Right cardiac atrium (tissue), 5 donors: ENCODE results near the gene CENPX. TPM values are rescaled to one million over a fixed set of nuclear protein-coding genes. Genes with fewer than 3 reads are reported as not detected.

Experiments
- ATAC-seq, 2 donors: fragments of 200-7000 bp; cut with Tn5 transposase; one replicate each; pipeline versions ENCODE4 v1.8.0 to v1.9.1; 2020; ENCODE audit warnings: moderate library complexity in 2 of 2, mild to moderate bottlenecking in 1 of 2
- DNase-seq, 3 donors: peaks; one replicate each; pipeline ENCODE4 v3.0.0-alpha.2; 2020
- H3K27ac ChIP-seq: one replicate; pipeline ENCODE4 v1.5.1; 2013; ENCODE audit warnings: mild to moderate bottlenecking, low read length, control low read depth, moderate library complexity
- H3K27me3 ChIP-seq: one replicate; pipeline ENCODE4 v1.6.1; 2013; ENCODE audit not compliant: control insufficient read depth, insufficient read depth
- H3K4me1 ChIP-seq: one replicate; pipeline ENCODE4 v1.6.1; 2013; ENCODE audit warnings: low read length; ENCODE audit not compliant: control insufficient read depth, insufficient read depth
- H3K4me3 ChIP-seq: one replicate; pipeline ENCODE4 v1.5.1; 2013; ENCODE audit warnings: low read length, control low read depth
- H3K9me3 ChIP-seq: one replicate; pipeline ENCODE4 v1.6.1; 2013; ENCODE audit warnings: low read length; ENCODE audit not compliant: control insufficient read depth
- WGBS: extraction: QIAGEN DNeasy Blood & Tissue Kit; methylation state at CpG from one replicate; pipeline ENCODE4 v1.1.7; 2013; 5-methylcytosine and 5-hydroxymethylcytosine counted together
- intact Hi-C, 4 donors: fragments of 100-400 bp; cut with DNase I; formaldehyde crosslinking; loops; one replicate each; pipeline versions ENCODE4 v1.11.0 to v1.14.0; 2022 to 2023
- polyA plus RNA-seq: library from polyadenylated mRNA; stranded (reverse); fragments of 200-250 nt; gene quantifications from one replicate; pipeline ENCODE4 v1.2.3, GENCODE V29; 2013
- total RNA-seq, 4 donors: library from RNA; stranded (reverse); fragmentation: NEBNext Ultra II Directional; extraction: Animal tissue kit (Norgen Biotek cat#: 25700); gene quantifications; one replicate each; pipeline ENCODE4 v1.2.1, GENCODE V29; 2021
- donor health status: healthy with polysubstance abuse.
- donor health status: DM: no; HTN: yes; CAD: no.
- donor health status: DM: no; HTN: no; CAD: no.
- donor health status: DM: no; HTN: yes; CAD: no; lungs with severe emphysema.
- donor health status: DM: yes; HTN: yes; CAD: no.

Gene CENPX
- total and polyA plus RNA-seq, 5 donors: 20.1 to 31.2 (median 27.9) TPM

GRCh38 chr17:81978524-81979298 lies 44.0 kb downstream of the CENPX start:
- H3K27ac ChIP-seq: no peak overlapping the region
- intact Hi-C loops: no loop called here
- 91% methylated on average over 27 of the region's 27 CpGs for WGBS

DNA sequence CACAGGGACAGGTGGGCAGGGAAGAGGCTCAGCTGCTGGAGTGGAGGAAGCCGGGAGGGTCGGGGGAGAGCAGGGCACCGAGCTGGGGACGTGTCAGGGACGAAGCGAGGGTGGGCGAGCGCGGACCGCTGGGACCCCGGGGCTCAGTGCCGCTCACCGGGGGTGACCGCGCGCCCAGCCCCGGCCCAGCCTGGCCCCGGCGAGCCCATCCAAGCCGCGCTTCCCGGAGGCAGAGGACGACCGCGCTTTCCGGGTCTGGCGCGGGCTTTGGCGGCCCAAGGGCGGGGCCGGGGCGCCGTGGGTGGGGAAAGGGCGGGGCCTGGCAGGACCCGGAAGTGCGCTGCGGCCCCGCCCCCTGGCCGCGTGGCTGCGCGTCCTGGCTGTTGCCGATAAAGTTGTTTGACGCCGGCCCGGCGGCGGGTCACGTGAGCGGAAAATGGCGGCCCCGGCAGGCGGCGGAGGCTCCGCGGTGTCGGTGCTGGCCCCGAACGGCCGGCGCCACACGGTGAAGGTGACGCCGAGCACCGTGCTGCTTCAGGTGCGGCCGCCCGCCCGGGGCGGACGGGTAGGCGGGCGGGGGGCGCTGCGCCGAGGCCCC lies 45.4 kb downstream of the CENPX start, which contains the start of gene ASPSCR1:
ASPSCR1 (plus strand) TSS at position 419 of the 598 bp plus-strand sequence; CDS start at position 437, 18 bp downstream.
- intact Hi-C loops: no loop called here
- under 1% methylated on average over 76 of the region's 76 CpGs for WGBS
- Histone ChIP-seq H3K4me3 (peak within 1 kb of the TSS; percentile 78), H3K4me1 (no peaks in the 10 kb centered on the region), H3K9me3 (no peaks in the 10 kb centered on the region), H3K27me3 (no peaks in the 10 kb centered on the region), H3K27ac (peak within 1 kb of the TSS; percentile 65)
- ATAC-seq (peak; percentile 97 to 98), DNase-seq (peak; percentile 93 to 97 (median 97))

More at GRCh38 chr17:81978524-81979298, 44.0 kb downstream of the CENPX start:
- Histone ChIP-seq H3K4me3 (no peak overlapping the region), H3K4me1 (no peaks in the 10 kb centered on the region), H3K9me3 (no peaks in the 10 kb centered on the region), H3K27me3 (no peaks in the 10 kb centered on the region)
- no peak for ATAC-seq
- no peak for DNase-seq

DNA sequence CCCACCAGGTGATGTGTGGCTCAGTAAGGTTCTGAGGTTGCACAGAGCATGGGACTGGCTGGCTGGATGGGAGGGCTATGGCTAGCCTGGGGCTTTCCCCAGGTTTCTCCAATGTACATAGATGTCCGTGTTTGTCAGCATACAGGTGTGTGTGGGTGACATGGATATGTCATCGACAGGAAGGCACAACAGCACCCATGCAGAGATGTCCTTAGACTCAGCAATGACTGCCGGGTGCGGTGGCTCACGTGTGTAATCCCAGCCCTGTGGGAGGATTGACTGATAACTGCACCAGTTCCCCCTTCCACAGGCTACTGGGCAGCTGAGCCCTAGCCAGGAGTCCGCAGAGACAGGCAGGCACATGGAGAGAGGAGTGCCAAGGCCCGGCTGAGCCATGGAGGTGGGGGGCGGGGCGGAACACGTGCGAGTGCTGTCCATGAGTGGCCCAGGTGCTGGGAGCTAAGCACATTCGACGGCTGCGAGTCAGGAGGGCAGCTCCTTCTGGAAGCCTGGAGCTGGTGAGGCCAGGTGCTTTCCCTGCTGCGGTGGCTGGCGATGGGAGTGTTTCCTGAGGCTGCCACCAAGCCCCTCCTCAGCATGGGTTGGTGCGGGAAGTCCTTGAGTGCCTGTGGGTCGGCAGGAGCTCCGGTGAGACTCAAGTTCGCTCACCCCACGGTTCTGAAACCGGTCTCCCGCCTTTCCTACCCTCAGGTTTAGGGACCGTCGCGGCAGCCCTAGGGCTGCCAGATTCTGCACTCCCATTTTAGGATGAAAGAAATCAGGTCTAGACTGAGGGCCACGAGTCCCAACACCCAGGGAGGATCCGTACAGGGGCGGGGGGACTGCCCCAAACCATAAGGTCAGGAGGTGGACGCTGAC lies 46.1 kb downstream of the CENPX start:
- peak overlapping the region; percentile 78 for H3K4me3 ChIP-seq
- no peaks in the 10 kb centered on the region for H3K9me3 ChIP-seq
- H3K27ac ChIP-seq: no peak overlapping the region
- 26% methylated on average over 30 of the region's 30 CpGs for WGBS
- intact Hi-C loops: no loop called here
- ATAC-seq: peak; percentile 4 to 25
- H3K27me3 ChIP-seq: no peaks in the 10 kb centered on the region
- no peaks in the 10 kb centered on the region for H3K4me1 ChIP-seq
- peak in 1 of 3 donors; percentile 73 for DNase-seq

DNA sequence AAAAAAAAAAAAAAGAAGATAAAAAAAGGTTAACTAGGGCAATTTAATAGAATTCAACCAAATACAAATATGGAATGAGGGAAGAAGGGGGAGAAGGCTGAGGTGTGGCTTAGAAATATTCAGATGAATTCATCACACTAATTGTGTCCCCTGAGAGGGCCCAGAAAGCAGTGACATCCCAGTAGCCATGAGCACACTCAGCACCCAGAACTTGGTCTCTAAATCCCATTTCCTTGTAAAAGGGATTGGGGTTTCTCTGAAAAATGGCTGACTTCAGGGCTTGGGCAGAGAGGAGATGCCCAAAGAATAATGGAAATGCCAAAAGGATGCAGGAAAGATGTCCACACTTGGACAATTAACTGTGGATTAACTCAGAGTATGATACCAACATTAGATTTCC lies 49.2 kb downstream of the CENPX start:
- H3K4me3 ChIP-seq: no peak overlapping the region
- no peaks in the 10 kb centered on the region for H3K4me1 ChIP-seq
- intact Hi-C loops: no loop called here
- DNase-seq: no peak
- H3K27me3 ChIP-seq: no peaks in the 10 kb centered on the region
- no peak overlapping the region for H3K27ac ChIP-seq
- no peak for ATAC-seq
- no peaks in the 10 kb centered on the region for H3K9me3 ChIP-seq

DNA sequence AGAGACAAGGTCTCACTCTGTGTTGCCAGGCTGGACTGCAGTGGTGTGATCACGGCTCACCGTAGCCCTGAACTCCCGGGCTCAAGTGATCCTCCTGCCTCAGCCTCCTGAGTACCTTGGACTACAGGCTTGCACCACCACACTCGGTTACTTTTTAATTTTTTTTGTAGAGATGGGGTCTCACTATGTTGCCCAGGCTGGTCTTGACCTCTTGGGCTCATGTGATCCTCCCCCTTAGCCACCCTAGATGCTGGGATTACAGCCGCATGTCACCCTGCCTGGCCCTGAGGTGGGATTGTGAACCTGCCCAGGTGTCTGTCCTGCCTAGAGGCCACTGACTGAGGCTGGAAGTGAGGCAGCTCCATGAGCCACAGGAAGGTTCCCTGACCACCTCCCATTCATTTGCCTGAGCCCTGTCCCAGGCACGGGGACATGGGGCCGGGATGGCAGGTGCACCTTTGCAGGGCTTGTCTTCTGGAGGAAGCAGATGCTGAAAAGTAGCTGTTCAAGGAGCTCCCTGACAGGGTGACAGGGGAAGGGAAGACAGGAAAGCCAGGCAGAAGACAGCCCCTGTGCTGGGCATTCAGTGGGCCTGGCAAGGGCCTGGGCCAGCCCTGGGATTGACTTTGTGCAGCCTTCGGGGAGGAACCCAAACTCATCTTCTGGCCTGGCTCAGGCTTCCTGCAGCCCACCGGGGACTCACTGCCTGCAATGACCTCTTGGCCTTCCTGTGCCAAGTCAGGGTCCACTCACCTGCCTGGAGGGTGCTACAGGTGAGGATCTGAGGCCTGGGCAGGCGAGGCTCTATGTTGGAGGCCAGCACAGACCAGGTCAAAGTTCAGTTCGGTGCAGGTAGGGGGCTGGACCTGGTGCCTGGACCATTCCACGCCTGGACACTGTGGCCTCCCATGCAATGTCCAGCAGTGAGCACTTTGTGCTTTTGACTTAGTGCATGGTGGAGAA lies 53.5 kb downstream of the CENPX start:
- no peak for DNase-seq
- Histone ChIP-seq H3K27ac (no peak overlapping the region), H3K9me3 (no peaks in the 10 kb centered on the region), H3K4me1 (no peaks in the 10 kb centered on the region), H3K4me3 (no peak overlapping the region), H3K27me3 (no peaks in the 10 kb centered on the region)
- intact Hi-C loops: no loop called here
- 87% methylated on average over 12 of the region's 12 CpGs for WGBS
- ATAC-seq: no peak

Other genes with a start within 250 kb of the CENPX start
- not detected for gene GCGR, start 218.7 kb downstream of the CENPX start, total RNA-seq
- not detected for gene GCGR, start 218.7 kb downstream of the CENPX start, polyA plus RNA-seq
- gene MCRIP1, start 189.6 kb downstream of the CENPX start, total RNA-seq: 100 to 1,000 TPM in 2 of 4 donors, 10 to 100 TPM in 2; 88.1 to 120 (median 96.5) TPM
- 146 TPM for gene MCRIP1, start 189.6 kb downstream of the CENPX start, polyA plus RNA-seq
- under 1 TPM in 1 of 4 donors, not detected in 3; 0.85 TPM for gene PPP1R27, start 187.8 kb downstream of the CENPX start, total RNA-seq
- gene PPP1R27, start 187.8 kb downstream of the CENPX start, polyA plus RNA-seq: not detected
- 100 to 1,000 TPM; 272 to 375 (median 350) TPM for gene P4HB, start 162.3 kb downstream of the CENPX start, total RNA-seq
- gene P4HB, start 162.3 kb downstream of the CENPX start, polyA plus RNA-seq: 278 TPM
- gene ARHGDIA, start 151.5 kb downstream of the CENPX start, total RNA-seq: 100 to 1,000 TPM; 113 to 217 (median 142) TPM
- 101 TPM for gene ARHGDIA, start 151.5 kb downstream of the CENPX start, polyA plus RNA-seq
- 10 to 100 TPM; 32.5 to 46.2 (median 39.1) TPM for gene ALYREF, start 131.3 kb downstream of the CENPX start, total RNA-seq
- gene ALYREF, start 131.3 kb downstream of the CENPX start, polyA plus RNA-seq: 18.9 TPM
- gene ANAPC11, start 131.2 kb downstream of the CENPX start, total RNA-seq: 100 to 1,000 TPM; 135 to 167 (median 148) TPM
- 338 TPM for gene ANAPC11, start 131.2 kb downstream of the CENPX start, polyA plus RNA-seq
- gene NPB, start 120.6 kb downstream of the CENPX start, total RNA-seq: under 1 TPM; 0.14 to 0.53 (median 0.29) TPM
- gene NPB, start 120.6 kb downstream of the CENPX start, polyA plus RNA-seq: 0.32 TPM
- 10 to 100 TPM; 16.7 to 24.8 (median 18.6) TPM for gene PCYT2, start 111.5 kb downstream of the CENPX start, total RNA-seq
- 28.5 TPM for gene PCYT2, start 111.5 kb downstream of the CENPX start, polyA plus RNA-seq
- 10 to 100 TPM in 1 of 4 donors, 1 to 10 TPM in 3; 7.6 to 10.1 (median 8.9) TPM for gene SIRT7, start 104.7 kb downstream of the CENPX start, total RNA-seq
- gene SIRT7, start 104.7 kb downstream of the CENPX start, polyA plus RNA-seq: 7.3 TPM
- gene MAFG, start 95.1 kb downstream of the CENPX start, total RNA-seq: 10 to 100 TPM; 16.6 to 28.9 (median 26.0) TPM
- 18.4 TPM for gene MAFG, start 95.1 kb downstream of the CENPX start, polyA plus RNA-seq
- gene PYCR1, start 85.6 kb downstream of the CENPX start, total RNA-seq: 1 to 10 TPM; 2.7 to 8.5 (median 6.7) TPM
- 4.3 TPM for gene PYCR1, start 85.6 kb downstream of the CENPX start, polyA plus RNA-seq
- 1 to 10 TPM in 2 of 4 donors, under 1 TPM in 1, not detected in 1; 0.51 to 1.9 (median 1.4) TPM for gene MYADML2, start 75.6 kb downstream of the CENPX start, total RNA-seq
- 1.2 TPM for gene MYADML2, start 75.6 kb downstream of the CENPX start, polyA plus RNA-seq
- gene NOTUM, start 61.7 kb downstream of the CENPX start, total RNA-seq: not detected
- 0.05 TPM for gene NOTUM, start 61.7 kb downstream of the CENPX start, polyA plus RNA-seq
- 10 to 100 TPM; 16.6 to 28.9 (median 21.6) TPM for gene ASPSCR1, start 45.2 kb downstream of the CENPX start, total RNA-seq
- gene ASPSCR1, start 45.2 kb downstream of the CENPX start, polyA plus RNA-seq: 20.1 TPM
- 1 to 10 TPM; 3.2 to 6.7 (median 6.0) TPM for gene LRRC45, start 427 bp upstream of the CENPX start, total RNA-seq
- gene LRRC45, start 427 bp upstream of the CENPX start, polyA plus RNA-seq: 4.9 TPM
- 1 to 10 TPM; 1.0 to 2.0 (median 1.5) TPM for gene RAC3, start 8.8 kb upstream of the CENPX start, total RNA-seq
- gene RAC3, start 8.8 kb upstream of the CENPX start, polyA plus RNA-seq: 2.4 TPM
- 100 to 1,000 TPM; 127 to 181 (median 168) TPM for gene DCXR, start 14.8 kb upstream of the CENPX start, total RNA-seq
- gene DCXR, start 14.8 kb upstream of the CENPX start, polyA plus RNA-seq: 196 TPM
- gene RFNG, start 28.9 kb upstream of the CENPX start, total RNA-seq: 10 to 100 TPM; 19.0 to 25.1 (median 20.2) TPM
- gene RFNG, start 28.9 kb upstream of the CENPX start, polyA plus RNA-seq: 25.4 TPM
- 10 to 100 TPM; 87.1 to 93.7 (median 90.6) TPM for gene GPS1, start 29.0 kb upstream of the CENPX start, total RNA-seq
- gene GPS1, start 29.0 kb upstream of the CENPX start, polyA plus RNA-seq: 75.1 TPM
- 10 to 100 TPM; 51.3 to 63.1 (median 58.4) TPM for gene DUS1L, start 42.9 kb upstream of the CENPX start, total RNA-seq
- gene DUS1L, start 42.9 kb upstream of the CENPX start, polyA plus RNA-seq: 82.1 TPM
- gene FASN, start 75.4 kb upstream of the CENPX start, total RNA-seq: 10 to 100 TPM; 14.3 to 71.8 (median 23.4) TPM
- gene FASN, start 75.4 kb upstream of the CENPX start, polyA plus RNA-seq: 86.3 TPM
- 10 to 100 TPM; 14.8 to 17.3 (median 16.5) TPM for gene CCDC57, start 190.0 kb upstream of the CENPX start, total RNA-seq
- gene CCDC57, start 190.0 kb upstream of the CENPX start, polyA plus RNA-seq: 12.1 TPM
- 10 to 100 TPM; 13.6 to 23.7 (median 18.0) TPM for gene SLC16A3, start 206.2 kb upstream of the CENPX start, total RNA-seq
- gene SLC16A3, start 206.2 kb upstream of the CENPX start, polyA plus RNA-seq: 18.8 TPM